HepG2 (cell line): ENCODE results near the gene KCNH6. TPM values are rescaled to one million over a fixed set of nuclear protein-coding genes. Genes with fewer than 3 reads are reported as not detected.

Source experiments
- AGO1 ChIP-seq: fragments of 200-400 bp; formaldehyde crosslinking; IDR thresholded peaks from 2 replicates; pipeline ENCODE4 v1.6.1; 2017; ENCODE audit warnings: mild to moderate bottlenecking, low read depth, low read length, moderate library complexity; ENCODE audit not compliant: poor library complexity, severe bottlenecking
- ATF7 ChIP-seq, 2 experiments: fragments of 450-650 bp in 1 of 2; sonication (generic) in 1 of 2; formaldehyde crosslinking in 1 of 2; IDR thresholded peaks; 2 replicates each; pipeline versions ENCODE4 v1.4.0 to v1.6.1; 2016 to 2020; ENCODE audit warnings: antibody characterized with exemption in 1 of 2, mild to moderate bottlenecking in 1 of 2, missing genetic modification reagents in 1 of 2
- BHLHE40 ChIP-seq: IDR thresholded peaks from 2 replicates; pipeline ENCODE4 v1.6.1; 2011; ENCODE audit warnings: low read length, improper control_type of control experiment
- CHD2 ChIP-seq: IDR thresholded peaks from 2 replicates; pipeline ENCODE4 v1.6.1; 2011; ENCODE audit warnings: low read depth, low read length, improper control_type of control experiment
- FOXC1 ChIP-seq: sonication (generic); formaldehyde crosslinking; IDR thresholded peaks from 2 replicates; pipeline ENCODE4 v1.8.0; 2022; ENCODE audit warnings: mild to moderate bottlenecking, missing genetic modification reagents, borderline replicate concordance
- FOXJ3 ChIP-seq: sonication (generic); formaldehyde crosslinking; IDR thresholded peaks from 2 replicates; pipeline ENCODE4 v1.4.0; 2020; ENCODE audit warnings: missing genetic modification reagents, mild to moderate bottlenecking, borderline replicate concordance
- FOXO1 ChIP-seq: sonication (generic); formaldehyde crosslinking; IDR thresholded peaks from 2 replicates; pipeline ENCODE4 v1.4.0; 2020; ENCODE audit warnings: missing genetic modification reagents
- IRF2 ChIP-seq: IDR thresholded peaks from 2 replicates; pipeline ENCODE4 v1.6.1; 2018; ENCODE audit warnings: missing genetic modification reagents, missing compliant biosample characterization
- ISL2 ChIP-seq: sonication (generic); formaldehyde crosslinking; IDR thresholded peaks from 2 replicates; pipeline ENCODE4 v1.5.0; 2020; ENCODE audit warnings: missing genetic modification reagents
- KDM3A ChIP-seq: IDR thresholded peaks from 2 replicates; pipeline ENCODE4 v1.6.1; 2018; ENCODE audit warnings: low read depth, missing compliant biosample characterization
- KDM5A ChIP-seq: fragments of 200-600 bp; sonication (generic); IDR thresholded peaks from 2 replicates; pipeline ENCODE4 v1.7.0; 2018; ENCODE audit warnings: antibody characterized with exemption, mild to moderate bottlenecking, low read length, borderline replicate concordance
- POGZ ChIP-seq: sonication (generic); formaldehyde crosslinking; IDR thresholded peaks from 2 replicates; pipeline ENCODE4 v1.4.0; 2020; ENCODE audit warnings: mild to moderate bottlenecking, missing genetic modification reagents
- RAD21 ChIP-seq: fragments of 450-650 bp; formaldehyde crosslinking; IDR thresholded peaks from 2 replicates; pipeline ENCODE4 v1.5.0; 2020; ENCODE audit warnings: mild to moderate bottlenecking
- SMAD1 ChIP-seq: sonication (generic); formaldehyde crosslinking; IDR thresholded peaks from 2 replicates; pipeline ENCODE4 v1.4.0; 2020; ENCODE audit warnings: missing genetic modification reagents, low read depth, mild to moderate bottlenecking, borderline replicate concordance
- SMAD3 ChIP-seq: sonication (generic); formaldehyde crosslinking; IDR thresholded peaks from 2 replicates; pipeline ENCODE4 v1.4.0; 2020; ENCODE audit warnings: missing genetic modification reagents
- SP2 ChIP-seq: sonication (generic); formaldehyde crosslinking; IDR thresholded peaks from 2 replicates; pipeline ENCODE4 v1.5.1; 2020; ENCODE audit warnings: mild to moderate bottlenecking, missing genetic modification reagents
- SYNCRIP ChIP-seq: fragments of 200-400 bp; formaldehyde crosslinking; IDR thresholded peaks from 2 replicates; pipeline ENCODE4 v1.6.1; 2018; ENCODE audit warnings: mild to moderate bottlenecking, low read depth, low read length; ENCODE audit not compliant: insufficient read depth
- TEAD3 ChIP-seq: optimal IDR thresholded peaks from 2 replicates; pipeline ENCODE3; 2016; ENCODE audit warnings: borderline replicate concordance
- TSC22D2 ChIP-seq: sonication (generic); formaldehyde crosslinking; IDR thresholded peaks from 2 replicates; pipeline ENCODE4 v1.5.1; 2020; ENCODE audit warnings: missing genetic modification reagents, mild to moderate bottlenecking, borderline replicate concordance
- XRCC5 ChIP-seq: fragments of 200-400 bp; formaldehyde crosslinking; optimal IDR thresholded peaks from 2 replicates; pipeline ENCODE3; 2017; ENCODE audit warnings: mild to moderate bottlenecking, low read length
- ZFY ChIP-seq: sonication (generic); formaldehyde crosslinking; IDR thresholded peaks from 2 replicates; pipeline ENCODE4 v1.4.0; 2020; ENCODE audit warnings: missing genetic modification reagents
- ZMYM4 ChIP-seq: sonication (generic); formaldehyde crosslinking; IDR thresholded peaks from 2 replicates; pipeline ENCODE4 v1.8.1; 2023; ENCODE audit warnings: mild to moderate bottlenecking, missing genetic modification reagents
- ZNF292 ChIP-seq: sonication (generic); formaldehyde crosslinking; IDR thresholded peaks from 2 replicates; pipeline ENCODE4 v1.8.1; 2022; ENCODE audit warnings: mild to moderate bottlenecking, low read depth, missing genetic modification reagents, borderline replicate concordance
- ZNF335 ChIP-seq: sonication (generic); formaldehyde crosslinking; IDR thresholded peaks from 2 replicates; pipeline ENCODE4 v1.4.0; 2020; ENCODE audit warnings: missing genetic modification reagents
- ZNF501 ChIP-seq: sonication (generic); formaldehyde crosslinking; IDR thresholded peaks from 2 replicates; pipeline ENCODE4 v1.5.1; 2020; ENCODE audit warnings: mild to moderate bottlenecking, moderate library complexity, missing genetic modification reagents
- ZNF614 ChIP-seq: IDR thresholded peaks from 2 replicates; pipeline ENCODE4 v1.6.1; 2018; ENCODE audit warnings: missing biosample characterization, missing genetic modification reagents, inconsistent platforms, borderline replicate concordance
- ZSCAN21 ChIP-seq: sonication (generic); formaldehyde crosslinking; IDR thresholded peaks from 2 replicates; pipeline ENCODE4 v1.8.0; 2022; ENCODE audit warnings: mild to moderate bottlenecking, missing genetic modification reagents, moderate library complexity, borderline replicate concordance
- polyA plus RNA-seq, 8 experiments: library from polyadenylated mRNA; depleted of rRNA in 3 of 8; stranded (reverse) in 7 of 8; unstranded in 1 of 8; fragments of >200 nt; fragmentation: Illumina TruSeq in 4 of 8; extraction: Trizol in 4 of 8; gene quantifications; 2 replicates each; pipeline versions ENCODE4 v1.2.1 to v1.2.3, GENCODE V29; 2011 to 2016; ENCODE audit warnings: low read depth in 4 of 8, missing spikeins in 1 of 8, mixed read lengths in 1 of 8; ENCODE audit not compliant: insufficient read depth in 1 of 8
- total RNA-seq, 5 experiments: library from RNA; depleted of rRNA; stranded (reverse); fragments of >200 nt; fragmentation: Illumina TruSeq; extraction: Trizol; gene quantifications; 2 replicates each; pipeline ENCODE4 v1.2.3, GENCODE V29; 2016; ENCODE audit warnings: low read depth in 1 of 5
- TF ChIP-seq, protein P1 (sequence below): sonication (generic); formaldehyde crosslinking; IDR thresholded peaks from 2 replicates; pipeline ENCODE4 v1.4.0; 2020; ENCODE audit warnings: mild to moderate bottlenecking, missing genetic modification reagents
- TF ChIP-seq, protein P2 (sequence below): sonication (generic); formaldehyde crosslinking; IDR thresholded peaks from 2 replicates; pipeline ENCODE4 v1.4.0; 2020; ENCODE audit warnings: missing genetic modification reagents, borderline replicate concordance

KCNH6 gene
- total and polyA plus RNA-seq, 2 of the 13 experiments (the other 11 are each of a cell fraction or from before 2014, with no cell fraction given), result 0.05 to 0.18 TPM

DNA sequence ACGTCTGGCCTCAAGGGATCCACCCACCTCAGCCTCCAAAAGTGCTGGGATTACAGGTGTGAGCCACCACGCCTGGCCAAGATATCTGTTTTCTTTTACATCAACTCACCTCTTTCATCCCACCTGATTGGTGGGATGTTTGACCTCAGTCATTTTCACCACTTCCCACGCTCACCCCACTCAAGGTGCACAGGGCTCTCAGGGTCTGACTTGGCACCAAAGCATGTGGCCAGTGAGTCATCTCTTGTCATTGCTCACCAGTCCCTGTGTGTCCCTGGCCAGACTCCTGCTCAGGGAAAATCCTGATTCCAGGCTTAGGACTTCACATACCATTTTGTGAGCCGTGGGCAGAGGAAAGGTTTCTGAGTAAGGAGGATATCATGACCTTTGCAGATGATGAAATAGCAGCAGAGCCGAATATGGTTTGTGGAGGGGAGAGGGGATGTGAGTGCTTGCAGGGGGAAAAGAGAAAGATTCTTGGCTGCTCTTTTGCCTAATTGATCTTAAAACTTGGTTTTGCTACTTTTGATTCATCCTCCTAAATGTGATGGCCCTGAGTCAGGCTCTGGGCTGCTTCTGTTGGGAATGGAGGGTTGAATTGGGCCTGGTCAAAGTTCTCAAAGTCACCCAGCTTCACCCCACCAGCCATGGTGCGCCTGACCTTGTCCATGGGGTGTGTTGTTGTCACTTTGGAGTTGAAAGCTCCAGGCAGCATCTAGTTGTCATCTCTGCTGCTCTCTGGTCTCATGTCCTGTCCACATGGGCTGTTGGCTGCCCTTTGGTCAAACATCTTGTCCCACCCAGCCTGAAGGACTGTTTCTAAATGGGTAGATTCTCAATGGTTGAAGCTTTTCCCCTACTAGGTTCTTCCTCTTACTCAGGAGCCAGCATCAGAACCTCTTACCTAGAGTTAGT is 6.0 kb upstream of the KCNH6 start (continued):
- TF ChIP-seq SMAD3 (CRISPR knock-in tag) (peak; percentile 50; the same call in 1 of the 2 replicates), TSC22D2 (CRISPR knock-in tag) (no peak), ZNF335 (CRISPR knock-in tag) (0 out of 2 replicates have a peak, but pooled peaks have one; percentile 44), SYNCRIP (no peak), POGZ (CRISPR knock-in tag) (peak; percentile 53; the same call in 1 of the 2 replicates), KDM5A (no peak), RAD21 (CRISPR knock-in tag) (no peak), ZNF501 (peak; percentile 54), TEAD3 (CRISPR knock-in tag) (peak; percentile 49), FOXJ3 (peak; percentile 52; the same call in 1 of the 2 replicates), IRF2 (0 out of 2 replicates have a peak, but pooled peaks have one; percentile 49), BHLHE40 (0 out of 2 replicates have a peak, but pooled peaks have one; percentile 21), ZNF292 (CRISPR knock-in tag) (peak; percentile 90; the same call in 1 of the 2 replicates), ZNF614 (CRISPR knock-in tag) (peak; percentile 60; the same call in 1 of the 2 replicates), AGO1 (no peak), FOXO1 (CRISPR knock-in tag) (peak; percentile 92), CHD2 (no peak), SMAD1 (CRISPR knock-in tag) (peak; percentile 11; the same call in 1 of the 2 replicates), SP2 (CRISPR knock-in tag) (peak; percentile 41; the same call in 1 of the 2 replicates), ZMYM4 (peak; percentile 62), ZSCAN21 (CRISPR knock-in tag) (0 out of 2 replicates have a peak, but pooled peaks have one; percentile 4), FOXC1 (CRISPR knock-in tag) (peak; percentile 8; the same call in 1 of the 2 replicates), ZFY (peak; percentile 33; the same call in 1 of the 2 replicates), XRCC5 (no peak), ATF7 (IDR thresholded peaks at IDR 0.05) (peak; percentile 26; the same call in 1 of the 2 replicates), ATF7 (CRISPR knock-in tag; IDR thresholded peaks at IDR 0.05) (no peak), ISL2 (CRISPR knock-in tag) (0 out of 2 replicates have a peak, but pooled peaks have one; percentile 17), KDM3A (CRISPR knock-in tag) (peak; percentile 22; the same call in 1 of the 2 replicates)
- TF ChIP-seq, protein P1, sequence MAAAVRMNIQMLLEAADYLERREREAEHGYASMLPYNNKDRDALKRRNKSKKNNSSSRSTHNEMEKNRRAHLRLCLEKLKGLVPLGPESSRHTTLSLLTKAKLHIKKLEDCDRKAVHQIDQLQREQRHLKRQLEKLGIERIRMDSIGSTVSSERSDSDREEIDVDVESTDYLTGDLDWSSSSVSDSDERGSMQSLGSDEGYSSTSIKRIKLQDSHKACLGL (CRISPR knock-in tag), result no peak
- TF ChIP-seq, protein P2, sequence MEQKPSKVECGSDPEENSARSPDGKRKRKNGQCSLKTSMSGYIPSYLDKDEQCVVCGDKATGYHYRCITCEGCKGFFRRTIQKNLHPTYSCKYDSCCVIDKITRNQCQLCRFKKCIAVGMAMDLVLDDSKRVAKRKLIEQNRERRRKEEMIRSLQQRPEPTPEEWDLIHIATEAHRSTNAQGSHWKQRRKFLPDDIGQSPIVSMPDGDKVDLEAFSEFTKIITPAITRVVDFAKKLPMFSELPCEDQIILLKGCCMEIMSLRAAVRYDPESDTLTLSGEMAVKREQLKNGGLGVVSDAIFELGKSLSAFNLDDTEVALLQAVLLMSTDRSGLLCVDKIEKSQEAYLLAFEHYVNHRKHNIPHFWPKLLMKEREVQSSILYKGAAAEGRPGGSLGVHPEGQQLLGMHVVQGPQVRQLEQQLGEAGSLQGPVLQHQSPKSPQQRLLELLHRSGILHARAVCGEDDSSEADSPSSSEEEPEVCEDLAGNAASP (CRISPR knock-in tag), result peak; percentile 99
